CD14-positive monocyte (primary cell): Measurements from ENCODE around the gene TINAGL1. TPM values are rescaled to one million over a fixed set of nuclear protein-coding genes. Genes with fewer than 3 reads are reported as not detected.

Experiments
- DNase-seq, 3 donors: peaks; one replicate each; pipeline ENCODE4 v3.0.0-alpha.2; 2011 to 2022
- H2AFZ ChIP-seq: 2 replicates; pipeline ENCODE4 v1.6.0; 2012; ENCODE audit warnings: mild to moderate bottlenecking, low read depth, low read length, inconsistent platforms; ENCODE audit not compliant: insufficient read depth, poor library complexity, severe bottlenecking
- H3K27ac ChIP-seq, 2 donors: 1 replicate in 1 of 2; 2 replicates in 1 of 2; pipeline ENCODE4 v1.5.1; 2012 to 2013; ENCODE audit warnings: low read length in 2 of 2, control low read depth in 1 of 2, inconsistent platforms in 1 of 2, low read depth in 1 of 2, mild to moderate bottlenecking in 1 of 2
- H3K27me3 ChIP-seq, 2 donors: one replicate each; pipeline versions ENCODE4 v1.6.0 to v1.6.1; 2011 to 2013; ENCODE audit warnings: low read length in 2 of 2; ENCODE audit not compliant: control insufficient read depth in 2 of 2, insufficient read depth in 2 of 2
- H3K36me3 ChIP-seq, 2 donors: replicated peaks in 1 of 2; 1 replicate in 1 of 2; 2 replicates in 1 of 2; pipeline versions ENCODE4 v1.5.1 to v1.6.1; 2012 to 2013; ENCODE audit warnings: low read length in 2 of 2, control low read depth in 1 of 2, inconsistent platforms in 1 of 2, mild to moderate bottlenecking in 1 of 2; ENCODE audit not compliant: insufficient read depth in 2 of 2, control insufficient read depth in 1 of 2
- H3K4me1 ChIP-seq, 2 donors: 1 replicate in 1 of 2; 2 replicates in 1 of 2; pipeline versions ENCODE4 v1.5.1 to v1.6.1; 2012 to 2013; ENCODE audit warnings: low read length in 2 of 2, control low read depth in 1 of 2, inconsistent platforms in 1 of 2, mild to moderate bottlenecking in 1 of 2, moderate library complexity in 1 of 2; ENCODE audit not compliant: insufficient read depth in 2 of 2, control insufficient read depth in 1 of 2
- H3K4me2 ChIP-seq: replicated peaks from 2 replicates; pipeline ENCODE3; 2012; ENCODE audit warnings: low read length, moderate library complexity, mild to moderate bottlenecking; ENCODE audit not compliant: poor library complexity, severe bottlenecking; ENCODE audit errors: extremely low read depth
- H3K4me3 ChIP-seq, 3 experiments: fragments of 200-600 bp in 1 of 3; sonication (generic) in 1 of 3; replicated peaks in 1 of 3; 1 replicate in 2 of 3; 2 replicates in 1 of 3; pipeline ENCODE4 v1.5.1; 2011 to 2013; ENCODE audit warnings: low read length in 3 of 3, mild to moderate bottlenecking in 3 of 3, control low read depth in 2 of 3, low read depth in 2 of 3, inconsistent platforms in 1 of 3, moderate library complexity in 1 of 3
- H3K79me2 ChIP-seq: 2 replicates; pipeline ENCODE4 v1.6.0; 2012; ENCODE audit warnings: mild to moderate bottlenecking, control low read depth, inconsistent platforms, low read length, moderate library complexity; ENCODE audit not compliant: insufficient read depth
- H3K9ac ChIP-seq: 2 replicates; pipeline ENCODE4 v1.6.0; 2017; ENCODE audit warnings: low read length, mild to moderate bottlenecking; ENCODE audit not compliant: insufficient read depth, poor library complexity, severe bottlenecking
- H3K9me3 ChIP-seq, 2 donors: replicated peaks in 1 of 2; 1 replicate in 1 of 2; 2 replicates in 1 of 2; pipeline versions ENCODE4 v1.5.1 to v1.6.1; 2012 to 2013; ENCODE audit warnings: low read length in 2 of 2, control low read depth in 1 of 2; ENCODE audit not compliant: control insufficient read depth in 1 of 2, insufficient read depth in 1 of 2
- H4K20me1 ChIP-seq: 2 replicates; pipeline ENCODE4 v1.6.0; 2012; ENCODE audit warnings: mild to moderate bottlenecking, low read length, control low read depth, moderate library complexity; ENCODE audit not compliant: insufficient read depth
- H3K27ac Mint-ChIP-seq, 7 donors: one replicate each; pipeline ENCODE4 v1.8.0; 2020; ENCODE audit warnings: mild to moderate bottlenecking in 7 of 7, mixed read lengths in 7 of 7, moderate library complexity in 6 of 7, inconsistent platforms in 2 of 7
- H3K27me3 Mint-ChIP-seq, 3 donors: one replicate each; pipeline ENCODE4 v1.8.0; 2021 to 2022; ENCODE audit warnings: low read depth in 3 of 3, mild to moderate bottlenecking in 3 of 3, mixed read lengths in 3 of 3, moderate library complexity in 3 of 3, inconsistent platforms in 1 of 3
- H3K36me3 Mint-ChIP-seq, 2 donors: one replicate each; pipeline ENCODE4 v1.8.0; 2020; ENCODE audit warnings: mixed read lengths in 2 of 2, inconsistent platforms in 1 of 2, mild to moderate bottlenecking in 1 of 2
- H3K4me1 Mint-ChIP-seq: one replicate; pipeline ENCODE4 v1.8.0; 2020; ENCODE audit warnings: mild to moderate bottlenecking, mixed read lengths
- H3K4me3 Mint-ChIP-seq, 2 donors: one replicate each; pipeline ENCODE4 v1.8.0; 2020; ENCODE audit warnings: mild to moderate bottlenecking in 2 of 2, mixed read lengths in 2 of 2, moderate library complexity in 1 of 2
- H3K9me3 Mint-ChIP-seq, 7 donors: one replicate each; pipeline ENCODE4 v1.8.0; 2020 to 2022; ENCODE audit warnings: mixed read lengths in 7 of 7, mild to moderate bottlenecking in 6 of 7, moderate library complexity in 6 of 7, inconsistent platforms in 2 of 7
- WGBS: methylation state at CpG from one replicate; pipeline ENCODE4 v1.1.5; 2013; ENCODE audit warnings: missing lambda C conversion rate; ENCODE audit not compliant: insufficient coverage; 5-methylcytosine and 5-hydroxymethylcytosine counted together
- intact Hi-C, 2 donors: fragments of 100-400 bp; cut with micrococcal nuclease; formaldehyde crosslinking; loops; one replicate each; pipeline versions ENCODE4 v1.15.0 to v1.15.1; 2023
- polyA plus RNA-seq, 3 donors: library from polyadenylated mRNA; depleted of rRNA in 1 of 3; unstranded in 2 of 3; stranded (reverse) in 1 of 3; fragments of 300-500 nt in 2 of 3; fragments of >200 nt in 1 of 3; fragmentation: Illumina TruSeq in 2 of 3; gene quantifications; 1 replicate in 2 of 3; 2 replicates in 1 of 3; pipeline ENCODE4 v1.2.3, GENCODE V29; 2012 to 2021
- TF ChIP-seq, protein P1 (sequence below): fragments of 200-600 bp; IDR thresholded peaks from one replicate; pipeline ENCODE4 v1.8.0; 2022; ENCODE audit warnings: antibody characterized with exemption, mild to moderate bottlenecking

TINAGL1 gene
- polyA plus RNA-seq, 3 donors = 0.07 TPM; not detected in 2

- no peak overlapping the region for H3K27ac ChIP-seq
- H3K4me3 ChIP-seq = no peak overlapping the region
- H4K20me1 ChIP-seq = no peaks in the 10 kb centered on the region
- H3K36me3 ChIP-seq = no peaks in the 10 kb centered on the region
- Mint-ChIP-seq H3K36me3 (no peaks in the 10 kb centered on the region), H3K27me3 (peaks cover 10 to 39% (median 24%) of the 10 kb centered on the region in 3 donors), H3K4me1 (peaks cover 20% of the 10 kb centered on the region), H3K9me3 (peaks cover 0 to 4% (median 0%) of the 10 kb centered on the region in 7 donors), H3K4me3 (no peak overlapping the region), H3K27ac (no peak overlapping the region)
- H3K9me3 ChIP-seq = no peaks in the 10 kb centered on the region
- no peaks in the 10 kb centered on the region for H3K79me2 ChIP-seq
- intact Hi-C loops = no loop called here
- peaks cover 0 to 15% of the 10 kb centered on the region in 2 donors for H3K27me3 ChIP-seq
- H3K4me1 ChIP-seq = peaks cover 0 to 8% of the 10 kb centered on the region in 2 donors
- no peak overlapping the region for H2AFZ ChIP-seq
- DNase-seq = no peak
- H3K9ac ChIP-seq = no peak overlapping the region
- TF ChIP-seq, protein P1, sequence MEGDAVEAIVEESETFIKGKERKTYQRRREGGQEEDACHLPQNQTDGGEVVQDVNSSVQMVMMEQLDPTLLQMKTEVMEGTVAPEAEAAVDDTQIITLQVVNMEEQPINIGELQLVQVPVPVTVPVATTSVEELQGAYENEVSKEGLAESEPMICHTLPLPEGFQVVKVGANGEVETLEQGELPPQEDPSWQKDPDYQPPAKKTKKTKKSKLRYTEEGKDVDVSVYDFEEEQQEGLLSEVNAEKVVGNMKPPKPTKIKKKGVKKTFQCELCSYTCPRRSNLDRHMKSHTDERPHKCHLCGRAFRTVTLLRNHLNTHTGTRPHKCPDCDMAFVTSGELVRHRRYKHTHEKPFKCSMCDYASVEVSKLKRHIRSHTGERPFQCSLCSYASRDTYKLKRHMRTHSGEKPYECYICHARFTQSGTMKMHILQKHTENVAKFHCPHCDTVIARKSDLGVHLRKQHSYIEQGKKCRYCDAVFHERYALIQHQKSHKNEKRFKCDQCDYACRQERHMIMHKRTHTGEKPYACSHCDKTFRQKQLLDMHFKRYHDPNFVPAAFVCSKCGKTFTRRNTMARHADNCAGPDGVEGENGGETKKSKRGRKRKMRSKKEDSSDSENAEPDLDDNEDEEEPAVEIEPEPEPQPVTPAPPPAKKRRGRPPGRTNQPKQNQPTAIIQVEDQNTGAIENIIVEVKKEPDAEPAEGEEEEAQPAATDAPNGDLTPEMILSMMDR = no peak
- no peak overlapping the region for H3K4me2 ChIP-seq
- 40% methylated on average over 3 of the region's 5 CpGs for WGBS
Measured at GRCh38 chr1:31593136-31593665, 16.9 kb downstream of the TINAGL1 start.

- peak overlapping the region in 1 of 2 donors; percentile 22 for H3K4me3 Mint-ChIP-seq
- intact Hi-C loops = no loop called here
- 55% methylated on average over 5 of the region's 10 CpGs for WGBS
Measured at GRCh38 chr1:31593770-31594632, 17.7 kb downstream of the TINAGL1 start.

More at GRCh38 chr1:31593770-31594632, 17.7 kb downstream of the TINAGL1 start:
- no peaks in the 10 kb centered on the region for H3K4me1 ChIP-seq
- no peaks in the 10 kb centered on the region for H3K36me3 ChIP-seq
- TF ChIP-seq, protein P1 = peak; percentile 83
- no peak overlapping the region for H3K27ac ChIP-seq
- Mint-ChIP-seq H3K27me3 (peaks cover 8 to 33% (median 22%) of the 10 kb centered on the region in 3 donors), H3K9me3 (peaks cover 0 to 4% (median 0%) of the 10 kb centered on the region in 7 donors), H3K4me1 (peaks cover 20% of the 10 kb centered on the region), H3K36me3 (no peaks in the 10 kb centered on the region), H3K27ac (peak overlapping the region in 2 of 7 donors; percentile 10 to 66)
- H3K27me3 ChIP-seq = peaks cover 0 to 8% of the 10 kb centered on the region in 2 donors
- no peaks in the 10 kb centered on the region for H3K79me2 ChIP-seq
- no peak overlapping the region for H3K4me2 ChIP-seq
- DNase-seq = peak; percentile 26 to 71 (median 59)
- no peak overlapping the region for H2AFZ ChIP-seq
- H3K4me3 ChIP-seq = no peak overlapping the region
- no peak overlapping the region for H3K9ac ChIP-seq
- no peaks in the 10 kb centered on the region for H3K9me3 ChIP-seq
- H4K20me1 ChIP-seq = no peaks in the 10 kb centered on the region
